GM18508 (cell line): ENCODE results near the gene RPS6KA1.
"Not testable (repeated sequence)": the region's sequence is repeated elsewhere in the genome, so short reads cannot be mapped to it uniquely, and the experiment has no call there.

Source experiments
- ATAC-seq: cut with Tn5 transposase; IDR thresholded peaks from one replicate; pipeline ENCODE4 v1.9.1; 2021; ENCODE audit warnings: moderate number of reproducible peaks; ENCODE audit not compliant: insufficient read depth, unreplicated experiment

RPS6KA1 gene

DNA sequence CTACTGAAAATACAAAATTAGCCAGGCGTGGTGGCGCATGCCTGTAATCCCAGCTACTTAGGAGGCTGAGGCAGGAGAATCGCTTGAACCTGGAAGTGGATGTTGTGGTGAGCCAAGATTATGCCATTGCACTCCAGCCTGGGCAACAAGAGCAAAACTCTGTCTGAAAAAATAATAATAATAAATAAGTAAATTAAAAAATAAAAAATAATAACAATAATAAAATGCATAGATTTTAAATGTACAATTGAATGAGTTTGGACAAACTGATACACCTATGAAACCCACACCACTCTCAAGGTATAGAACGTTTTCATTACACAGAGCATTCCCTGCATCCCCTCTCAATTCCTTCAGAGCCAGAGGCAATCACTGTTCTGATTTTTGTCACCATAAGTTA is 55.0 kb downstream of the RPS6KA1 start:
- ATAC-seq = not testable (repeated sequence)

DNA sequence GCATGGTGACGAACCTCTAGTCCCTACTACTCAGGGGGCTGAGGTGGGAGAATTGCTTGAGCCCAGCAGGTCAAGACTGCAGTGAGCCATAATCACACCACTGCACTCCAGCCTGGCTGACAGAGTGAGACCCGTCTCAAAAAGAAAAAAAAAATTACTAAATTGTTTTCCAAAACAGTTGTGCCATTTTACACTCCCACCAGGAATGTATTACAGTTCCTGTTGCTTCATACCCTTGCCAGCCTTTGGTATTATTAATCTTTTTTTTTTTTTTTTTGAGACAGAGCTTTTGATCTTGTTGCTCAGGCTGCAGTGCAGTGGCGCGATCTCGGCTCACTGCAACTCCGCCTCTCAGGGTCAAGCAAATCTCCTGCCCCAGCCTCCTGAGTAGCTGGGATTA is 55.9 kb downstream of the RPS6KA1 start:
- ATAC-seq = no peak

DNA sequence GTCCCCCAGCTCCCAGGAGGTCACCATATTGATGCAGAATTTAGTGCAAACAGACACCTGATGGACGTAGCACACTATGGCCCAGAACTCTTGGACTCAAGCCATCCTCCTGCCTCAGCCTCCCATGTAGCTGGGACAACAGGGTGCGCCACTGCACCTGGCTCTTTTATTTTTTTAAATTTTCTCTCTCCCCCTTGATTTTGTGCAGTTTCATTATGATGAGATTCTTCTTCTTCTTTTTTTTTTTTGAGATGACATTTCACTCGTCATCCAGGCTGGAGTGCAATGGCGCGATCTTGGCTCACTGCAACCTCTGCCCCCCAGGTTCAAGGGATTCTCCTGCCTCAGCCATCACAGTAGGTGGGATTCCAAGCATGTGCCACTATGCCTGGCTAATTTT is 63.8 kb downstream of the RPS6KA1 start:
- no peak for ATAC-seq

DNA sequence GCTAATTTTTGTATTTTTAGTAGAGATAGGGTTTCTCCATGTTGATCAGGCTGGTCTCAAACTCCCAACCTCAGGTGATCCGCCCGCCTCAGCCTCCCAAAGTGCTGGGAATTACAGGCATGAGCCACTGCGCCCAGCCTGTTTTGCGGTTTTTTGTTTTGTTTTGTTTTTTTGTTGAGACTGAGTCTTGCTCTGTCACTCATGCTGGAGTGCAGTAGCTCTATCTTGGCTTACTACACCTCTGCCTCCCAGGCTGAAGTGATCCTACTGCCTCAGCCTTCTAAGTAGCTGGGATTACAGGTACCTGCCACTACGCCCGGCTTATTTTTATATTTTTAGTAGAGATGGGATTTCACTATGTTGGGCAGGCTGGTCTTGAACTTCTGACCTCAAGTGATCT is 65.0 kb downstream of the RPS6KA1 start:
- not testable (repeated sequence) for ATAC-seq

DNA sequence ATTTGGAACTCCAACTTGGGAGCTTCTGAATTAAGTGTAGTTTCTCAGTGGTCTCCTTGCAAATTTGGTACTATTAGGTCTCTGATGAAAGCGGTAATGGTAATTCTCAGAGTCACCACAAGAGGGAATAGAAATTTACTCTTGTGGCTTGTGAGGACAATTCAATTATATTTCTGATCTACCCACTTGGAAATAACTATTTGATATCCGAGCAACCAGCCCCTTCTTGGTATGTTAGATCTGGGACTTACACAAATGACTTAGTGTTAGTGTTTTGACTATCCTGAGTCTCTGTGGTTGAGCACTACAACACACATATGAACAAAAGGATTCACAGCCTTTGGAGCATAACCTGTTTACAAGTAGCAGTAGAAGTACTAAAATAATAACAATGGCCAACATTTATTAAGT is 68.1 kb downstream of the RPS6KA1 start:
- ATAC-seq = no peak

DNA sequence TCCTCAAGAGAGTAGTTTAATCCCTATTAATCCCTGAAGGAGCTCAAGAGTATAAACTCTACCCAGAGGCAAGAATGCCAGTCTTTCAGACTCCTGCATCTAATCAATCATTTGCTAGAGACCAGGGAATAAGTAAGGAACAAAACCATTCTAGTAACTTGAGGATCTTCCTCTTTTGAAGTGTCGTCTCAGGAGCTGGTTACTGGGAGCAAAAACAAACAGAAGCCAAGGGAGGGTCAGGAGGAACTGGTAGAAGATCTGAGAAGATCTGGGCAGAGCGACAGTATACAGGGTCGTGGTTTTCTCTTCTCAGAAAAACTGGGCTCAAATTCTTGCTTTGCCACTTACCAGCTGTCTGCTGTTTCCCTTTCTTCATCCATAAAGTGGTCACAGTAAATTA is 69.3 kb downstream of the RPS6KA1 start:
- ATAC-seq = no peak

DNA sequence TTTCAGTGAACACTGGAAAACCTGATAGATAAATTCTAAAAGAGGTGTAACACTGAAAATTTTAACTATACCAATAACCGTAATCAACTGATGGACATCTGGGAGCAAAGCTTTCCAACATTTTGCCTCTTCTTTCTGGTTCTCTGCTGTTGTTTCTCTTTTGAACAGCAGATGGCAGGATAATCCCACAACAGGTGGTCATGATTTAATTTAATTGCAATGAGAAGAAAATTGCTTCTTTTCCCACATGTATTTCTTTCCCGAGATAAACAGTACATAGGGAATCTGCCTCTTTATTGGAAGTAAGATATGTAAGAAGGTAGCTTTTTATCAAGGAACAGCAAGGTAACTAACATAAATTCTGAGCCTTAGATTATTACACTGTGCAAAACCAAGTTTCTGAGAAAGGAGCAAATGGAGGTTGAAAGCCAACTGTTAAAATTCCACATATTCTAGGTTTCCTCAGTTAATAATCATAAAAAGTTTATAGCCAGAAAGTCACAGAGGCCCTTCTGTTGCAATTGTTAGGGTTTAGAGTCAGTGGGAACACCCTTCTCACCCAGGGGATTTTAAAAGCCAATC is 72.9 kb downstream of the RPS6KA1 start:
- ATAC-seq = no peak

DNA sequence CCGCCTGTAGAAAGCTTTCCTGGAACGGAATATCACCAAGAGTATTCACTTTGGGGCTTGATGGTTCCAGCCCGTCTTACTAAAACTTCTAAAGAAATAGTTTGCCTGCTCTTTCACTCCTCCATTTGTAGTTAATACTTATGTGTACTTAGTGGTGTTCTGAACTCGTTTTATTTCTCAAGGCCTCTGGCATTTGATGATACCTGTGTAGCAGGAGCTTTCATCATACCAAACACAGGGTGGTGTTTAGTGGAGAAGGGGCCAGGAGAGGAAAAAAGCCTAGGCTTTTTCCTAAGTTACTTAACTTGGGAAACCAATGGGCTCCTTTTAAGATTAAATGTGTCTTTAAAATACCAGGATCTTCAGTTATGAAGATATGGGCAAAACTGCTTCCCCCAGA is 74.3 kb downstream of the RPS6KA1 start:
- no peak for ATAC-seq

DNA sequence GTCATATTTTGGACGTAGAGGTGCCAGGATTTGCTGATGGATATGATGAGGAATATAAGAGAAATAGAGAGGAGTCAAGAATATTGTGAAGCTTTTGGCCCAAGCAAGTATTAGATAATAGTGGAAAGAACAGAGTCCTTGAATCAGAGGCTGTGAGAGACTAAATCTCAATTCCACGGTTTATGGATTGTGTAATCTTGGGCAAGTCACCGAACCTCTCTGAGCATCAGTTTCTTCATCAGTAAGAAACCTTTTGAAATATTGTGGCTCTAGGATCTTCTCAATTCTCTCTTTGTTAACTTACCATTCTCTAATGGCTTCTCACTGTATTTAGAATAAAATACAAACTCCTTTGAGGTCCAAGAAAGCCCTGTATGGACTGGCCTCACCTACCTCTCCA is 77.6 kb downstream of the RPS6KA1 start:
- no peak for ATAC-seq

DNA sequence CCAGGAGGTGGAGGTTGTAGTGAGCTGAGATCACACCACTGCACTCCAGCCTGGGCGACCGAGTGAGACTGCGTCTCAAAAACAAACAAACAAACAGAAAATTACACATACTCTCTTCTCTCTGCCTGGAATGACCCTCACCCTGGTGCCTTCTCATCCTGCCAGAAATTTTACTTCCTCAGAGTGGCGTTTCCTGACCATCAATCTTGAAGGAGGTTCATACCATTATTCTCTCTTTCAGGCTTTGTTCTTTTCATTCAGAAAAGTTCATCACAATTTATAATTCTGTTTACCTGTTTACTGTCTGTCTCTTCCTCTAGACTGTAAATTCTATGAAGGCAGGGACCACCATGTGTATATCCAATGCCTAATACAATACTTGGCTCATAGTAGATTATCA is 79.3 kb downstream of the RPS6KA1 start:
- ATAC-seq = no peak

DNA sequence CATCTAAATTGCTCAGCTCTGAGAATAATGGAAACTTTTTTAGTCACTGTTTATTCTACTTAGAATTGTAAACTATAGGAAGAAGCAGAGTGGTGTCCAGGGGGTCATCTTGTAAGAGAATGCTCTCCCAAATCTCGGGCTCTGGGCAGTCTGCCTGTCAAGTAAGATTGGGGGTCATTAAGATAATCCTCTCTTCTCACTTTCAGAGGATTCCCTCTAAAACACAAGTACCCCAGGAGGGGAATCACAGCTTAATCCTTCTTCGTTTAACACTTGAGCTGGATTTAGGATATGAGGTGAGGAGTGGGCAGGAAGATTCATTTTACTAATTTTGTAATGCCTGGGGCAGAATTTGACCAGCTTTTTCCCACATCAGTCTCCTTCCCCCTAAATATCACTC is 81.2 kb downstream of the RPS6KA1 start:
- no peak for ATAC-seq

DNA sequence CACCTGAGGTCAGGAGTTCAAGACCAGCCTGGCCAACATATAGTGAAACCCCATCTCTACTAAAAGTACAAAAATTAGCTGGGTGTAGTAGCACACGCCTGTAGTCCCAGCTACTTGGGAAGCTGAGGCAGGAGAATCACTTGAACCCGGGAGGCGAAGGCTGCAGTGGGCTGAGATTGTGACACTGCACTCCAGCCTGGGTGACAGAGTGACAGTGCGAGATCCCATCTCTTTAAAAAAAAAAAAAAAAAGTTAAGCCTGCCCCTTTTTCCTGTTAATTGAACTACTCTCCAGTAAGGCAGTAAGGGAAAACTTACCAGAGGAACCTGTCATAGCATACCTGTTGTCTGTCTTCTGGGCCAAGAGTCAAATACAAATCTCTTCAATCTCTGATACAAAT is 83.1 kb downstream of the RPS6KA1 start:
- not testable (repeated sequence) for ATAC-seq

DNA sequence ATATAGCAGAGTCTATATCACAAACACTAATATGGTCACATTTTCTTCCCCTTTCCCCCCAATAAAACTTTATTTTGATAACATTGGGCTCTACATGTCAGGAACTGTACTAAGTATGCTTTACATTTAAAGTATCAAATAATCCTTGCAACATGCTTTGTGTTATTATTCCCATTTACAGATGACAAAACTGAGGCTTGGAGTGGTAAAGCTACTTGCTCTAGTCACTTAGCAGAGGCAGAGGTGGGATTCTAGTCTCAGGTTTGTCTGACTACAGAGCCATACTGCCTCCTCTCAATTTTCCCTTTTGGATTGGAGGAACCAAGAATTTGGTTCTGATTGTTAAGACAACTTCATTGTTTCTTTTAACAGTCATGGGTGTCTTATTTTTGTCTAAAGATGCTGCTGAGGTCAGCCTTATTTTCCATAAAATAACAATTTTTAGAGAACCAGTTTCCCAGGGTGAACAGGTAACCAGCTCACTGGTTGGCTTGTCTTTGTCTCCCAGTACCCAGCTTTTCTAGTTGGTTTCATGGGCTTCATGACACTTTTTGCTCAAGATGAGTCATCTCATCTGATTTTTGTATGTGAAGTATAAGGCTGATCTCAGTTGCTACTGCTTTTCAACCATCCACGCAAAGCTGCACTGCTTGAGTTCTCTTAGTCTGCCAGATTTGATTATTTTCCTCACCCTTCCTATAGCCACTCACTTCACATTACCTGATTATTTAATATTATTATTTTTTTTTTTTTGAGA is 85.3 kb downstream of the RPS6KA1 start:
- ATAC-seq = no peak

DNA sequence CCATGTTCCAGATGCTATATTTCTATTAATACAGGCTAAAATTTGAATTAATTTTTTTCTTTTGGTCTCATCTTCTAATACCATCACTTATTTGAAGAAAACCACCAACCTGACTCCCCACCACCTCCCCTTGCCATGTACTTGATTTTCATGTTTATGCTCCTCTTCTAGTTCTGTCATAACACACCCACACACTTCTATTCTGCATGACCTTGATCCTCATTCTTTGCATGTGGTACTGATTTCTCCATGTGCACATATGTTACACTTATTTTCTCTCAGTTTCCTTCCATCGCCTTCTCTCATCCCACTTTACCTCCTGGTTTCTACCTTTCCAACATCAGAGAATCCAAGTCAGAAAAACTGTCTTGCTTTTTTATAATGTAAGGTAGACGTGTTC is 87.3 kb downstream of the RPS6KA1 start:
- no peak for ATAC-seq

DNA sequence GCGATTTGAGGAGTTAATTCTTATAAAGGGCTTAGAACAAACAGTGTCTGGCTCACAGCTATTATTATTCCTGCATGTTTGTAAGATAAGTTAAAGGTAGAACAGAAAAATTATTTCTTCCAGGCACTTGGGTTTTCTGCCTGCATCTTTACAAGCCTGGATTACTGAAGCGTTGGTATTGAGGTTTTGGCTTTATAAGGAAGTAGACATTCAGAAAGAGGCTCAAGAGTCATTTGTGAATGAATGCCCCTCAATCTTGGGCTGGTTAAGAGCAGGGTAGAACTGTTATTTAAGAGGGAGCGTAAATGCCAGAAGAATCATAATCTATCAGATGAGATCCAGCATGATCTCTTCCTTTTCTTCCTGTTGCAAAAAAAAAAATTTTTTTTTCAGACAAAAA is 89.0 kb downstream of the RPS6KA1 start:
- ATAC-seq = no peak
